NCI-H460 (cell line): Measurements from ENCODE around the gene TBC1D13. TPM values are rescaled to one million over a fixed set of nuclear protein-coding genes. Genes with fewer than 3 reads are reported as not detected.
"Not testable (repeated sequence)": the region's sequence is repeated elsewhere in the genome, so short reads cannot be mapped to it uniquely, and the experiment has no call there.

Experiments used
- DNase-seq: peaks from one replicate; pipeline ENCODE4 v3.0.0-alpha.2; 2016; ENCODE audit warnings: low read depth; ENCODE audit errors: extremely low read depth
- small RNA-seq, 2 experiments: library from RNA; depleted of rRNA; stranded (forward); fragments of <200 nt; gene quantifications; one replicate each; pipeline ENCODE3, GENCODE V24; 2014
- total RNA-seq: library from RNA; depleted of rRNA; stranded (reverse); fragments of >200 nt; shearing (Covaris generic); gene quantifications from 2 replicates; pipeline ENCODE4 v1.2.3, GENCODE V29; 2014; rRNA removed

TBC1D13 gene
- total RNA-seq, 1 experiment from 2014 or later, result 13.5 TPM

- not testable (repeated sequence) for DNase-seq
Observed at GRCh38 chr9:128843171-128843570, 56.1 kb downstream of the TBC1D13 start.

GRCh38 chr9:128845186-128845931, 58.3 kb downstream of the TBC1D13 start:
- no peak for DNase-seq

DNA sequence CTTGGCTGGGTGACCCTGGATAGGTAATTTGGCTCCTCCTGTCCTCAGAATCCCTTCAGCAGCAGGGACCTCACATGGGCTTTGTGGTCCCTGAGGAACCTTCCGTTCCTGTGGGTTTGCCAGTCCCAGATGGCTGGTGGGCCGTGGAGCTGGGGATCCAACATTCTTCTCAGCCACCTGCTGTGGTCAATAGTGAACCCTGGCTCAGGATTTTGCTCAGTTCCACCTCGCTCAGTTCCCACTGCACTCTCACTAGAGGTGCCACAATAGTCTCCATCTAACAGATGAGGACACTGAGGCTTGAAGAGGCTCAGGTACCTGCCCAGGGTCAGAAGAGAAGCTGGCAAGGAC, 59.6 kb downstream of the TBC1D13 start:
- no peak for DNase-seq

GRCh38 chr9:128847803-128848202, 60.8 kb downstream of the TBC1D13 start:
- DNase-seq, result no peak

DNA sequence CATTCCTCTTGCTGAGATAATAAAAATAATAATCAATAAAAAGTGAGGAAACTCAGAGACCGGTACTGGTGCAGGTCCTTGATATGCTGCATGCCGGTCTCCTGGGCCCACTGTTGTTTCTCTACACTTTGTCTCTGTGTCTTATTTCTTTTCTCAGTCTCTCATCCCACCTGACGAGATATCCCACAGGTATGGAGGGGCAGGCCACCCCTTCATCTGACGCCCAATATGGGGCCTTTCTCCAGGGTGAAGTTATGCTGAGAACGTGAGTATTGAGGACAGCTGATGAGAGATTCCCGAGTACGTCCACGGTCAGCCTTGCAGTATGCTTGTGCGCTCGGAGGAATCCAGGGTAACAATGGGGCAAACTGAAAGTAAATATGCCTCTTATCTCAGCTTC, 64.0 kb downstream of the TBC1D13 start:
- not testable (repeated sequence) for DNase-seq

DNA sequence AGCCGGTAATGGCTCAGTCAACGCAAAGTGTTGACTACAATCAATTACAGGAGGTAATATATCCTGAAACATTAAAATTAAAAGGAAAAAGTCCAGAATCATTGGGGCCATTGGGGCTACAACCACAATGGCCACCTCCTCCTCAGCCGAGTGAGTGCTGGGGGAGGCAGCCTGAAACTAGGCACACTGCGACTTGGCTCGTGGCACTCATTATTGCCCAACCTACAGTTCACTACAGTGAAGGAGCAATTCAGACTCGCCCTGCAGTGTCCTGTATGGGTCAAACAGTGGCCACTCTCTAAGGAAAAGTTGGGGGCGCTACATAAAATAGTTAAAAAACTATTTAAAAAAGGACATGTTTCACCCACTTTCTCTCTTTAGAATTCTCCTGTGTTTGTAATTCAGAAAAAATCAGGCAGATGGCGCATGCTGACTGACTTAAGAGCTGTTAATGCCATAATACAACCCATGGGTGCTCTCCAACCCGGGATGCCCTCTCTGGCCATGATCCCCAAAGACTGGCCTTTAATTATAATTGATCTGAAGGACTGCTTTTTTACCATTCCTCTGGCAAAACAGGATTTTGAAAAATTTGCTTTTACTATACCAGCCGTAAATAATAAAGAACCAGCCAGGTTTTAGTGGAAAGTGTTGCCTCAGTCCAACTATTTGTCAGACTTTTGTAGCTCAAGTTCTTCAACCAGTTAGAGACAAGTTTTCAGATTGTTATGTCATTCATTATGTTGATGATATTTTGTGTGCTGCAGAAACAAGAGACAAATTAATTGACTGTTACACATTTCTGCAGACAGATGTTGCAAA, 64.9 kb downstream of the TBC1D13 start:
- peak; percentile 41 for DNase-seq

DNA sequence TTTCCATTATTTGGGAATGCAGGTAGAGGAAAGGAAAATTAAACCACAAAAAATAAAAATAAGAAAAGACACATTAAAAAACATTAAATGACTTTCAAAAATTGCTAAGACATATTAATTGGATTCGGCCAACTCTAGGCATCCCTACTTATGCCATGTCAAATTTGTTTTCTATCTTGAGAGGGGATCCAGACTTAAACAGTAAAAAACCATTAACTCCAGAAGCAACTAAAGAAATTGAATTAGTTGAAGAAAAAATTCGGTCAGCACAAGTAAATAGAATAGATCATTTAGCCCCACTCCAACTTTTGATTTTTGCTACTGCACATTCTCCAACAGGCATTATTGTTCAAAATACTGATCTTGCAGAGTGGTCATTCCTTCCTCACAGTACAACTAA, 65.6 kb downstream of the TBC1D13 start:
- DNase-seq, result not testable (repeated sequence)

GRCh38 chr9:128854454-128854853, 67.4 kb downstream of the TBC1D13 start:
- DNase-seq, result not testable (repeated sequence)

GRCh38 chr9:128858476-128858875, 71.4 kb downstream of the TBC1D13 start:
- DNase-seq, result not testable (repeated sequence)

Small RNA genes within 50 kb of the gene (small RNA-seq; reads per million reads assigned to genes)
- gene RF00017, result 0 reads per million in 2 experiments

Other genes starting within 250 kb of the TBC1D13 start
- gene SPTAN1, start 234.7 kb upstream of the TBC1D13 start, total RNA-seq, result 136 and 162 TPM in 2 replicates
- gene DYNC2I2, start 130.4 kb upstream of the TBC1D13 start, total RNA-seq, result 77.5 and 97.9 TPM in 2 replicates
- gene SET, start 98.0 kb upstream of the TBC1D13 start, total RNA-seq, result 863 and 882 TPM in 2 replicates
- gene PKN3, start 84.8 kb upstream of the TBC1D13 start, total RNA-seq, result 5.9 and 7.4 TPM in 2 replicates
- gene ZDHHC12, start 63.1 kb upstream of the TBC1D13 start, total RNA-seq, result 17.9 and 22.4 TPM in 2 replicates
- 12.5 and 12.6 TPM in 2 replicates for gene ZER1, start 15.3 kb upstream of the TBC1D13 start, total RNA-seq
- gene ENDOG, start 31.2 kb downstream of the TBC1D13 start, total RNA-seq, result 27.2 and 34.9 TPM in 2 replicates
- gene SPOUT1, start 42.5 kb downstream of the TBC1D13 start, total RNA-seq, result 21.1 and 22.1 TPM in 2 replicates
- 11.7 and 11.8 TPM in 2 replicates for gene KYAT1, start 94.7 kb downstream of the TBC1D13 start, total RNA-seq
- gene LRRC8A, start 94.9 kb downstream of the TBC1D13 start, total RNA-seq, result 21.7 and 22.2 TPM in 2 replicates
- not detected in 2 replicates for gene PHYHD1, start 133.7 kb downstream of the TBC1D13 start, total RNA-seq
- gene DOLK, start 160.3 kb downstream of the TBC1D13 start, total RNA-seq, result 18.3 and 20.6 TPM in 2 replicates
- gene NUP188, start 160.4 kb downstream of the TBC1D13 start, total RNA-seq, result 42.5 and 47.7 TPM in 2 replicates
- gene SH3GLB2, start 241.1 kb downstream of the TBC1D13 start, total RNA-seq, result 26.9 and 28.9 TPM in 2 replicates
- gene MIGA2, start 249.4 kb downstream of the TBC1D13 start, total RNA-seq, result 10.2 and 15.6 TPM in 2 replicates